ENCODE measurements around the gene NUDT4.

GRCh38 chr12:93434256-93434865 lies 56.6 kb downstream of the NUDT4 start:
- TF ChIP-seq TAF1 (IDR thresholded peaks at IDR 0.05; ENCODE audit: borderline replicate concordance, low read depth, low read length), result no peak
- no peak for TF ChIP-seq POLR2A (IDR thresholded peaks at IDR 0.05; ENCODE audit: low read depth, low read length)
- no peak for TF ChIP-seq POLR2AphosphoS5 (IDR thresholded peaks at IDR 0.05; ENCODE audit: low read depth, low read length)

Data from GM12892 (cell line).